ENCODE data around the gene FAM221A. TPM values are rescaled to one million over a fixed set of nuclear protein-coding genes. Genes with fewer than 3 reads are reported as not detected.

The FAM221A gene
- total and polyA plus RNA-seq, 2 of the 8 experiments (the other 6 are each of a cell fraction or from before 2014, with no cell fraction given), result 21.5 to 39.0 TPM

DNA sequence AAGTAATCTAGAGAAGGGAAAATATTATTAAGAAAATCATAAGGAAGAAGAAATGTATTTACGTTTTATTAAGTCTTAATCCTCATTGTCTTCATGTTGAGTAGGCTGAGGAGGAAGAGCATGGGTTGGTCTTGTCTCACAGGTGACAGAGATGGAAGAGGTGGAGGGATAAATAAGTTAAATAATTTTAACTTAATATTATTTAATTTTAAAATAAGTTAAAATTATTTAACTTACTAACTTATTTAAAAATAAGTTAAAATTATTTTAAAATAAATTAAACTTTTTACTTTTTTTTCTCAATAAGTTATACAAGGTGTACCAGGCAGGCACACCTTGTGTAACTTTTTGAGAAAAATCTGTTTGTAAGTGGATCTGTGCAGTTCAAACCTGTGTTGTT lies 66.6 kb downstream of the FAM221A start:
- Histone ChIP-seq H4K91ac (replicated peaks; ENCODE audit: insufficient read length, low read length) (no peak overlapping the region), H3K23ac (ENCODE audit: insufficient read length) (no peak overlapping the region), H4K20me1 (replicated peaks in 1 of 2; ENCODE audit: control insufficient read depth in 1 of 2, insufficient read depth in 2 of 2, low read length in 2 of 2) (no peaks in the 10 kb centered on the region), H2BK20ac (ENCODE audit: low read length) (no peak overlapping the region), H3K4me2 (ENCODE audit: insufficient read depth in 1 of 2, low read depth in 2 of 2, low read length in 2 of 2) (no peak overlapping the region), H2BK12ac (ENCODE audit: low read depth, low read length) (no peak overlapping the region), H3K9me3 (ENCODE audit: insufficient read depth in 2 of 2, low read depth in 1 of 2, low read length in 1 of 2) (peaks cover 0 to 5% of the 10 kb centered on the region in 2 experiments; a peak in 1 of 4 replicates), H3K27ac (ENCODE audit: low read depth, low read length) (no peak overlapping the region), H4K5ac (ENCODE audit: insufficient read length, low read depth, low read length) (no peak overlapping the region), H2AK5ac (ENCODE audit: low read depth, low read length) (no peak overlapping the region), H3K14ac (ENCODE audit: insufficient read length) (no peak overlapping the region), H3K4me1 (replicated peaks in 1 of 4; ENCODE audit: control insufficient read depth in 3 of 4, insufficient read depth in 4 of 4, low read length in 3 of 4) (no peaks in the 10 kb centered on the region), H3K79me1 (ENCODE audit: low read depth, low read length) (no peaks in the 10 kb centered on the region), H3K36me3 (ENCODE audit: control insufficient read depth in 2 of 4, insufficient read depth in 4 of 4, low read length in 3 of 4) (no peaks in the 10 kb centered on the region), H3K79me2 (ENCODE audit: control insufficient read depth in 1 of 2, insufficient read depth in 2 of 2, low read length in 2 of 2) (no peaks in the 10 kb centered on the region), H3K56ac (replicated peaks; ENCODE audit: insufficient read length, low read depth, low read length) (no peak overlapping the region), H3K4ac (replicated peaks; ENCODE audit: insufficient read length, low read depth, low read length) (no peak overlapping the region), H3K4me3 (ENCODE audit: extremely low read depth in 1 of 4, insufficient read depth in 2 of 4, low read depth in 3 of 4, low read length in 4 of 4) (no peak overlapping the region), H2AFZ (ENCODE audit: low read length) (no peak overlapping the region), H3K23me2 (ENCODE audit: low read depth, low read length) (no peaks in the 10 kb centered on the region), H2BK15ac (ENCODE audit: low read length) (no peak overlapping the region), H4K8ac (ENCODE audit: extremely low read depth, insufficient read depth, low read length) (no peak overlapping the region), H3K27me3 (replicated peaks in 1 of 4; ENCODE audit: control insufficient read depth in 3 of 4, extremely low read depth in 1 of 4, insufficient read depth in 3 of 4, low read length in 3 of 4) (no peaks in the 10 kb centered on the region), H2BK120ac (replicated peaks; ENCODE audit: low read depth, low read length) (no peak overlapping the region), H3K9ac (replicated peaks in 1 of 4; ENCODE audit: extremely low read depth in 1 of 4, low read depth in 3 of 4, low read length in 3 of 4) (no peak overlapping the region), H3K18ac (ENCODE audit: extremely low read depth, low read length) (no peak overlapping the region), H2BK5ac (ENCODE audit: low read depth, low read length) (no peak overlapping the region)
- no peak for FAIRE-seq
- DNase-seq (ENCODE audit: low read depth in 1 of 2, low spot score in 2 of 2), result no peak
- 69% methylated on average over 1 of the region's 1 CpG; no CpG with 5 or more reads in 1 of the 2 experiments for WGBS, 2 experiments (ENCODE audit: extremely low coverage in 1 of 2, insufficient coverage in 1 of 2, insufficient read length in 1 of 2, insufficient replicate concordance in 2 of 2, low coverage in 1 of 2, low lambda C conversion rate in 2 of 2, missing lambda C conversion rate in 1 of 2)
- ChIA-PET POLR2A (ENCODE audit: partially characterized antibody) (no interaction called here), CTCF (ENCODE audit: partially characterized antibody) (no interaction called here)
- TF ChIP-seq CREB1 (IDR thresholded peaks at IDR 0.05), result no peak
- no peak for TF ChIP-seq CHD1 (IDR thresholded peaks at IDR 0.05; ENCODE audit: low read depth, low read length)
- no peak for TF ChIP-seq EP300 (IDR thresholded peaks at IDR 0.05; ENCODE audit: borderline replicate concordance in 1 of 2, low read depth in 2 of 2, low read length in 2 of 2)
- TF ChIP-seq SUZ12 (IDR thresholded peaks at IDR 0.05; ENCODE audit: low read length), result no peak
- TF ChIP-seq NANOG (IDR thresholded peaks at IDR 0.05; ENCODE audit: insufficient read depth, low read depth, low read length, poor library complexity, severe bottlenecking), result no peak
- no peak for TF ChIP-seq RAD21 (IDR thresholded peaks at IDR 0.05 in 1 of 2, conservative IDR thresholded peaks at IDR 0.05 in 1 of 2; ENCODE audit: low read depth in 2 of 2, low read length in 2 of 2)
- TF ChIP-seq, protein P1, sequence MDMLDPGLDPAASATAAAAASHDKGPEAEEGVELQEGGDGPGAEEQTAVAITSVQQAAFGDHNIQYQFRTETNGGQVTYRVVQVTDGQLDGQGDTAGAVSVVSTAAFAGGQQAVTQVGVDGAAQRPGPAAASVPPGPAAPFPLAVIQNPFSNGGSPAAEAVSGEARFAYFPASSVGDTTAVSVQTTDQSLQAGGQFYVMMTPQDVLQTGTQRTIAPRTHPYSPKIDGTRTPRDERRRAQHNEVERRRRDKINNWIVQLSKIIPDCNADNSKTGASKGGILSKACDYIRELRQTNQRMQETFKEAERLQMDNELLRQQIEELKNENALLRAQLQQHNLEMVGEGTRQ (IDR thresholded peaks at IDR 0.05; ENCODE audit: low read length), result no peak
- TF ChIP-seq, protein P2, sequence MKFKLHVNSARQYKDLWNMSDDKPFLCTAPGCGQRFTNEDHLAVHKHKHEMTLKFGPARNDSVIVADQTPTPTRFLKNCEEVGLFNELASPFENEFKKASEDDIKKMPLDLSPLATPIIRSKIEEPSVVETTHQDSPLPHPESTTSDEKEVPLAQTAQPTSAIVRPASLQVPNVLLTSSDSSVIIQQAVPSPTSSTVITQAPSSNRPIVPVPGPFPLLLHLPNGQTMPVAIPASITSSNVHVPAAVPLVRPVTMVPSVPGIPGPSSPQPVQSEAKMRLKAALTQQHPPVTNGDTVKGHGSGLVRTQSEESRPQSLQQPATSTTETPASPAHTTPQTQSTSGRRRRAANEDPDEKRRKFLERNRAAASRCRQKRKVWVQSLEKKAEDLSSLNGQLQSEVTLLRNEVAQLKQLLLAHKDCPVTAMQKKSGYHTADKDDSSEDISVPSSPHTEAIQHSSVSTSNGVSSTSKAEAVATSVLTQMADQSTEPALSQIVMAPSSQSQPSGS (IDR thresholded peaks at IDR 0.05; ENCODE audit: low read length), result no peak
- no peak for TF ChIP-seq FOSL1 (IDR thresholded peaks at IDR 0.05; ENCODE audit: insufficient read depth, low read depth, low read length)
- TF ChIP-seq CEBPB (IDR thresholded peaks at IDR 0.05; ENCODE audit: low read depth, low read length), result no peak
- TF ChIP-seq EZH2 (IDR thresholded peaks at IDR 0.05; ENCODE audit: low read depth, low read length, severe bottlenecking), result no peak

Data from H1 (cell line).